Lower lobe of right lung (tissue), 2 donors: ENCODE results near the gene RNF168. TPM values are rescaled to one million over a fixed set of nuclear protein-coding genes. Genes with fewer than 3 reads are reported as not detected.

Experiments used
- ATAC-seq, 2 donors: fragments of 200-7000 bp; cut with Tn5 transposase; one replicate each; pipeline ENCODE4 v1.9.1; 2020 to 2022; ENCODE audit warnings: mild to moderate bottlenecking in 2 of 2, moderate library complexity in 2 of 2
- DNase-seq: peaks from one replicate; pipeline ENCODE4 v3.0.0-alpha.2; 2020
- H3K27ac ChIP-seq: fragments of 200-600 bp; one replicate; pipeline ENCODE4 v1.8.0; 2022
- H3K27me3 ChIP-seq: fragments of 200-600 bp; one replicate; pipeline ENCODE4 v1.8.0; 2022; ENCODE audit warnings: low read depth
- H3K36me3 ChIP-seq: fragments of 200-600 bp; one replicate; pipeline ENCODE4 v1.8.0; 2022; ENCODE audit warnings: mild to moderate bottlenecking
- H3K4me1 ChIP-seq: fragments of 200-600 bp; one replicate; pipeline ENCODE4 v1.8.0; 2022
- H3K4me3 ChIP-seq: fragments of 200-600 bp; one replicate; pipeline ENCODE4 v1.8.0; 2022; ENCODE audit warnings: mild to moderate bottlenecking
- H3K9me3 ChIP-seq: fragments of 200-600 bp; one replicate; pipeline ENCODE4 v1.8.0; 2022
- intact Hi-C: fragments of 100-400 bp; cut with DNase I; formaldehyde crosslinking; loops from one replicate; pipeline ENCODE4 v1.11.0; 2022
- total RNA-seq: library from RNA; stranded (reverse); fragmentation: NEBNext Ultra II Directional; extraction: Animal tissue kit (Norgen Biotek cat#: 25700); gene quantifications from one replicate; pipeline ENCODE4 v1.2.1, GENCODE V29; 2021
- TF ChIP-seq, protein P1 (sequence below): fragments of 200-600 bp; IDR thresholded peaks from one replicate; pipeline ENCODE4 v1.8.0; 2022; ENCODE audit warnings: antibody characterized with exemption, mild to moderate bottlenecking
- donor health status: DM: no; HTN: yes; CAD: no; lungs with severe emphysema.

The RNF168 gene
- total RNA-seq, 1 donor from 2014 or later = 24.3 TPM

DNA sequence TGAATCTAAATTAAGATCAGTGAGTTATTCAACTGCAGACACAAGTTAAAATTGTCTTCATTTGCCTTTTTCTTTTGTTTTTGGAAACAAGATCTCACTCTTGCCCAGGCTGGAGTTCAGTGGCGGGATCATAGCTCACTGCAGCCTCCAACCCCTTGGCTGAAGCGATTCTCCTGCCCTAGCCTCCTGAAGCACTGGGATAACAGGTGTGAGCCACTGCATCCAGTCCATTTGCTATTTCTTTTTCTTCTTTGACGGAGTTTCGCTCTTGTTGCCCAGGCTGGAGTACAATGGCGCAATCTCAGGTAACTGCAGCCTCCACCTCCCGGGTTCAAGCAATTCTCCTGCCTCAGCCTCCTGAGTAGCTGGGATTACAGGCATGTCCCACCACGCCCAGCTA is 10.3 kb downstream of the RNF168 start:
- ATAC-seq (no peak), DNase-seq (no peak)
- H3K27ac ChIP-seq = no peak overlapping the region
- H3K4me3 ChIP-seq = no peak overlapping the region
- H3K36me3 ChIP-seq = peaks cover 9% of the 10 kb centered on the region
- intact Hi-C loops = no loop called here
- H3K4me1 ChIP-seq = no peaks in the 10 kb centered on the region
- no peaks in the 10 kb centered on the region for H3K9me3 ChIP-seq
- TF ChIP-seq, protein P1, sequence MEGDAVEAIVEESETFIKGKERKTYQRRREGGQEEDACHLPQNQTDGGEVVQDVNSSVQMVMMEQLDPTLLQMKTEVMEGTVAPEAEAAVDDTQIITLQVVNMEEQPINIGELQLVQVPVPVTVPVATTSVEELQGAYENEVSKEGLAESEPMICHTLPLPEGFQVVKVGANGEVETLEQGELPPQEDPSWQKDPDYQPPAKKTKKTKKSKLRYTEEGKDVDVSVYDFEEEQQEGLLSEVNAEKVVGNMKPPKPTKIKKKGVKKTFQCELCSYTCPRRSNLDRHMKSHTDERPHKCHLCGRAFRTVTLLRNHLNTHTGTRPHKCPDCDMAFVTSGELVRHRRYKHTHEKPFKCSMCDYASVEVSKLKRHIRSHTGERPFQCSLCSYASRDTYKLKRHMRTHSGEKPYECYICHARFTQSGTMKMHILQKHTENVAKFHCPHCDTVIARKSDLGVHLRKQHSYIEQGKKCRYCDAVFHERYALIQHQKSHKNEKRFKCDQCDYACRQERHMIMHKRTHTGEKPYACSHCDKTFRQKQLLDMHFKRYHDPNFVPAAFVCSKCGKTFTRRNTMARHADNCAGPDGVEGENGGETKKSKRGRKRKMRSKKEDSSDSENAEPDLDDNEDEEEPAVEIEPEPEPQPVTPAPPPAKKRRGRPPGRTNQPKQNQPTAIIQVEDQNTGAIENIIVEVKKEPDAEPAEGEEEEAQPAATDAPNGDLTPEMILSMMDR = no peak
- H3K27me3 ChIP-seq = no peaks in the 10 kb centered on the region

DNA sequence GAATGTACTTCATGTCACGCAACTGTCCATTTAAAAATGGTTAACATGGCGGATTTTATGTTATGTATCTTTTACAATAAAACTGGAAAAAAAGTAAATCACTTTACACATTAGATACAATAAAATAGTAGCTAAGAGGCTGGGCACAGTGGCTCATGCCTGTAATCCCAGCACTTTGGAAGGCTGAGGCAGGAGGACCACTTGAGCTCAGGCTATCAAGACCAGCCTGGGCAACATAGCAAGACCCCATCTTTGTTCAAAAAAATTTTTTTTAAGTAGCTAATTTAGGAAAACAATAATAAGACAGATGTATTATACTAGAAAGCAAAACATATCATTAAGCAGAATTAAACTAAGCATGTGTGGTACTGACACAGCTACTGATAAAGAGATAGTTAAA is 11.5 kb downstream of the RNF168 start:
- intact Hi-C loops = no loop called here
- TF ChIP-seq, protein P1 = no peak
- Histone ChIP-seq H3K36me3 (peaks cover 20% of the 10 kb centered on the region), H3K4me1 (no peaks in the 10 kb centered on the region), H3K27ac (no peak overlapping the region), H3K9me3 (no peaks in the 10 kb centered on the region), H3K27me3 (no peaks in the 10 kb centered on the region), H3K4me3 (no peak overlapping the region)
- DNase-seq = no peak
- ATAC-seq = no peak

DNA sequence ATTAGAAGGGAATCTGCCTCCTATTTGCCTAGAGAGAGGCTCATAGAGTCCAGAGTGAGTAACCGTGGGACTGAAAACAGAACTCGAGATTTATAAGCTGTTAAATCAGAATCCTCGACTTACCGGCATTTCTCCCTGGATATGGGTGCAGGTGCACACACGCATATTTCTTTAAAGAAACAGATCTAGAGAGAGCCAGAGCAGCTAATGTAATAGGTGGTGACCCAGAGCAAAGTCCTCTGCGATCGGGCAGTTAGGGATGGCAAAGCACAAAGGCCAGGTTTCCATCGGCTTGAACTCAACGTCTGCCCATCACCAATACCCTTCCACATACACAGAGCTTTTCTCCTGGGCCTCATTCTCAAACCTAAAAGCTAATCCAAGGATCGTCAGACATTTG is 13.8 kb downstream of the RNF168 start:
- H3K27ac ChIP-seq = no peak overlapping the region
- no peak overlapping the region for H3K4me3 ChIP-seq
- H3K27me3 ChIP-seq = no peaks in the 10 kb centered on the region
- no peaks in the 10 kb centered on the region for H3K9me3 ChIP-seq
- ATAC-seq (no peak), DNase-seq (no peak)
- H3K36me3 ChIP-seq = peaks cover 34% of the 10 kb centered on the region
- intact Hi-C loops = no loop called here
- TF ChIP-seq, protein P1 = no peak
- H3K4me1 ChIP-seq = no peaks in the 10 kb centered on the region

DNA sequence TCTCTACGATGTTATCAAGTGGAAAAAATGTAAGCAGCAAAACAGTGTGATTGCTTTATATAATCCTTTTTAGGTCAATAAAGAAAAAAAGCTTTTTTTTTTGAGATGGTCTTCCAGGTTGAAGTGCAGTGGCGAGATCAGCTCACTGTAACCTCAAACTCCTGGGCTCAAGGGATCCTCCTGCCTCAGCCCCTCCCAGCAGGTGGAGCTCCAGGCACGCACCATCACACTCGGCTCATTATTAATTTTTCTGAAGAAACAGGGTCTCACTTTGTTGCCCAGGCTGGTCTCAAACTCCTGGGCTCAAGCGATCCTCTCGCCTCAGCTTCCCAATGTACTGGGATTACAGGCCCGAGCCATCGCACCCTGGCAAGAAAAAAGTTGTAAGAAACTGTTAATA is 17.3 kb downstream of the RNF168 start:
- intact Hi-C loops = no loop called here
- H3K4me3 ChIP-seq = no peak overlapping the region
- TF ChIP-seq, protein P1 = peak; percentile 22
- no peak overlapping the region for H3K27ac ChIP-seq
- ATAC-seq = no peak
- no peaks in the 10 kb centered on the region for H3K27me3 ChIP-seq
- DNase-seq = no peak
- H3K9me3 ChIP-seq = no peaks in the 10 kb centered on the region
- H3K36me3 ChIP-seq = peaks cover 69% of the 10 kb centered on the region
- H3K4me1 ChIP-seq = no peaks in the 10 kb centered on the region

DNA sequence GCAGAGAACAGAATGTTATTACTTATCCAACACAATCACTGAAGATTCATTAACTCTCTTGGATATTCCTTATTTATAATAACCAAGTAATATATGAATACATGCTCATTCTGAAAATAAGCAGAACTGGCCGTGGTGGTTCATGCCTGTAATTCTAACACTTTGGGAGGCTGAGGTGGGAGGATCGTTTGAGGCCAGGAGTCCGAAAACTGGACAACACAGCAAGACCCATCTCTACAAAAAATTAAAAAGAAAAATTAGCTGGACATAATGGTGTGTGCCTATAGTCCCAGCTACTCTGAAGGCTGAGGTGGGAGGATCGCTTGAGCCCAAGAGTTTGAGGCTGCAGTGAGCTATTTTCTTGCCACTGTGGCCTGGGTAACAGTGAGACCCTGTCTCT is 25.9 kb downstream of the RNF168 start:
- no peaks in the 10 kb centered on the region for H3K9me3 ChIP-seq
- TF ChIP-seq, protein P1 = no peak
- no peak overlapping the region for H3K4me3 ChIP-seq
- peaks cover 94% of the 10 kb centered on the region for H3K36me3 ChIP-seq
- ATAC-seq = no peak
- H3K27me3 ChIP-seq = no peaks in the 10 kb centered on the region
- no peaks in the 10 kb centered on the region for H3K4me1 ChIP-seq
- no peak overlapping the region for H3K27ac ChIP-seq
- no peak for DNase-seq
- intact Hi-C loops = no loop called here

DNA sequence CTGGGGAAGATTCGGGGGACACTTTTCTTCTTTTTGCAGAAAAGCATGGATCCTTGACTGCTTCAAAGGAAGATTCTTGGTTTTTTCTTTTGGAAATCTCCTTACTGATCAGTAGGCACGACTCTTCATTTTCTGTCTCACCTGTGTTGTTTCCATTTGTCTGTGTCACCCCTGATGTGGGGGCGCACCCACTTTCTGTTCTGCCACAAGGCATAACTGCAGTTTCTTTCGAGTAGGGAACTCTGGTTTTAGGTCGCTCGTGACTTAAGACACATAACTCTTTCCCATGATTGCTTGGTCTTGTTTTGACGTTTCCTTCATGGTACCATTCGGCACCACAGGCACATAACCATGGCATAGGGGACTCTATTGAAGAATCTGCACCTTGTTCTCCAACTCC is 31.3 kb downstream of the RNF168 start:
- DNase-seq = no peak
- TF ChIP-seq, protein P1 = no peak
- Histone ChIP-seq H3K4me3 (no peak overlapping the region), H3K4me1 (no peaks in the 10 kb centered on the region), H3K9me3 (no peaks in the 10 kb centered on the region), H3K27me3 (no peaks in the 10 kb centered on the region), H3K27ac (no peak overlapping the region), H3K36me3 (peaks cover 64% of the 10 kb centered on the region)
- ATAC-seq = no peak
- intact Hi-C loops = no loop called here
